NCI-H1436 (cell line): ENCODE data around the gene MATK.
"Not testable (repeated sequence)": the region's sequence is repeated elsewhere in the genome, so short reads cannot be mapped to it uniquely, and the experiment has no call there.

Experiments used
- DNase-seq: peaks from one replicate; lab custom pipeline; 2025; lab: John Stamatoyannopoulos, UW

Gene MATK

DNA sequence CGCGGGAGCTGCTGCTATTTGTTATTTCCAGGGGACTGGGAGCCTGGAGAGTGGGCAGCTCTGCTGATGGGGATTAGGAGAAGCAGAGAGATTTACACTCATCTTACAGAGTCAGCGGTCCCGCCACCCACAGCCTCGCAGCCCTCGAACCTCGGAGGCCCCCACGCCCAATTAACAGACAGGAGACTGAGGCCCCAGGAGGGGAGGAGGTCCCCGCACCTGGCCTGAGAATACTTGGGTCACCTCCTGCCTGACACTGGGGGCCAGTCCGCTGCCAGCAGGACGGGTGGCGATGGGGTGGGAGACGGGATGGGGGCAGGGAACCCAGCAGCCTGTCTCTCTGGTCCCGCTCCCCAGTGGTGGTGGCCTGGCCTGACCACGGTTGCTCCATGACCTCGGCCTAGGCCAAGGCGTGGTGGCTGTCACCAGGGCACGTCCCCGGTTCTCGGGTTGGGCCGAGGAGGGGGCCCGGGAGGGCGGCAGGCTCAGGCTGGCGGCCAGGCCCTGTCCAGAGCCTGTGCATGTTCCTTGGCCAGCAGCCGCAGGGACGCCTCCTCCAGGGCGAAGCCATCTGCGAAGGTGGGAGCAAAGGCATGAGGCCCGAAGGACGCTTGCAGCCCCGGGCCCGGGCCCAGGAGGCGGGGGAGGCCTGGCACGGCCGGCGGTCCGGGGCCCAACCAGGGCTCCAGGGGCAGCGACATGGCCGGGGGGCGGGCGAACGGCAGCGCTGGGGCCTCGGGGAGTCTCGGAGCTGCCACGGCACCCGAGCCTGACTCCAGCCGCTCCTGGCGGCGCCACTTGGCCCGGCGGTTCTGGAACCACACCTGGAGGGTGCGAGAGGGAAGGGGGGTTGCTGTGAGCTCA is 15.8 kb downstream of the MATK start:
- no peak for DNase-seq

DNA sequence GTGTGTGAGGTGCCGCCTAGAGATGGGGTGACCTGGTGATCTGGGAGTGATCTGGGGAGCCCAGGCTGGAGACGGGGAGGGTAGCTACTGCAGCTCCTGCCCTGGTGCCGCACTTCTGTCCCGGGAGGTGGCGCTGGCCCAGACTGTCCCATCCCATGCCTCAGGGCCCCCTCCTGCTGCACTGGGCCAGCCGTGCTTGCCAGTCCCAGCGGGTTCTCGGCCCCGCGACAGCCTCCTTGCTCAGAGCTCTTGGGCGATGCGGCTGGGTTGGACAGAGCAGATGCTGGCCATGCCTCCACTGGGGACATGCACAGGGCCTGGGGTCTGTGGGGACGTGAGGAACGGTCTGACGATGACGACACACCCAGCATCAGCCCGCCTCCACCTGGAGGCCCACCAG is 16.7 kb downstream of the MATK start:
- no peak for DNase-seq

DNA sequence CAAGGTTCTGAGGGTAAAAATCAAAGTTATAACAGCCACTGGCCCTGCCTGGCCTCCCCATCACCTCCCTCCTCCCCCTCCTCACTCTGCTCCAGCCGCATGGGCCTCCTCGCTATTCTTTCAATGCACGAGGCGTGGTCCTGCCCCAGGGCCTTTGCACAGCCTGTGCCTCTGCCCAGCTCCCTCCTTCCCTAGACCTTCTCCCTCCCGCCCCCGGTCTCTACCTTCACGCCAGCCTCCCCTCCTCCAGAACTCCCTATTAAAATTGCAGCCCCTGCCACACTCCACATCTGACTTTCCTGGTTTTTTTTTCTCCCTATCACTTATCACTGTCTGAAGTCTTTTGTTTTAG is 17.5 kb downstream of the MATK start:
- no peak for DNase-seq

DNA sequence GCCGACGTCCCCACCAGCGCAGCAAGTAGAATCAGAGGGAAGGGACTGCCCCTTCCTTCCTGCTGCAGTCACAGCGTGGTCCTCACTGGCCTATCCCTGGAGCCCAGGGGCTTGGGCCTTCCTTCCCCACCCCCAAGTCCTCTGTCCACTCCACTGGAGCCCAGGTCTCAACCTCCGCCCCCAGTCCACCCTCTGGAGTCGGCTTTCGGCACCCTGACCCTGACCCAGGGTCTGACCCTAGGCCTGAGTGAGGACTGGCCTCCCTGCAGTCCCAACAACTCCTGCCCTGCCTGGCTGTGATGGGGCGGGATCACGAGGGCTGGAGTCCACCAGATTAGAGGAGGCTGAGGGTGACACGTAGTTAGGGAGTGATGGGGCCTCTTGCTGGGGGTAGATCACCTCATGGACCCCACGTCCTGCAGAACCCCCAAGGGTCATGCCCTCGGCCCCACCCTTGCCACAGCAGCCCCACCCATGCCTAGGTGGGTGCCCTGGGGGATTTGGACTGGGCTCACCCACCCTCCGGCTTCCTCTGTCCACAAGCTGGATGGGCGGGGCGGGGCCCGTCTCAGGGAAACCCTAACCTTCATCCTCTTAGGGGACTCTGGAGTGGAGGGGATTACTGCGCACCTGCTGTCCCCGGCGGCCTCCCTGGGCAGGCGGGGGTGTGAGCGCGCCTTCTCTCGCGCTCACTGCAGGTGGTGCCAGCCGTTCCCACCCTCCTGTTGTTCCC is 18.0 kb downstream of the MATK start:
- no peak for DNase-seq

GRCh38 chr19:3767050-3767449 is 19.1 kb downstream of the MATK start:
- no peak for DNase-seq

GRCh38 chr19:3766520-3766919 is 19.7 kb downstream of the MATK start:
- DNase-seq, result no peak

DNA sequence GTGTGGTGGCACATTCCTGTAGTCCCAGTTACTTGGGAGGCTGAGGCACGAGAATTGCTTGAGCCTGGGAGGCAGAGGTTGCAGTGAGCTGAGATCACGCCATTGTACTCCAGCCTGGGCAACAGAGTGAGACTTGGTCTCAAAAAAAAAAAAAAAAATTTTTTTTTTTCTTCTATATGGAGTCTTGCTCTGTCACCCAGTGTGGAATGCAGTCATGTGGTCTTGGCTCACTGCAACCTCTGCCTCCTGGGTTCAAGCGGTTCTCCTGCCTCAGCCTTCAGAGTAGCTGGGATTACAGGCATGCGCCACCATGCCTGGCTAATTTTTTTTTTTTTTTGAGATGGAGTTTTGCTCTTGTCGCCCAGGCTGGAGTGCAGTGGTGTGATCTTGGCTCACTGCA is 20.4 kb downstream of the MATK start:
- DNase-seq, result not testable (repeated sequence)

GRCh38 chr19:3765121-3765520 is 21.1 kb downstream of the MATK start:
- no peak for DNase-seq

DNA sequence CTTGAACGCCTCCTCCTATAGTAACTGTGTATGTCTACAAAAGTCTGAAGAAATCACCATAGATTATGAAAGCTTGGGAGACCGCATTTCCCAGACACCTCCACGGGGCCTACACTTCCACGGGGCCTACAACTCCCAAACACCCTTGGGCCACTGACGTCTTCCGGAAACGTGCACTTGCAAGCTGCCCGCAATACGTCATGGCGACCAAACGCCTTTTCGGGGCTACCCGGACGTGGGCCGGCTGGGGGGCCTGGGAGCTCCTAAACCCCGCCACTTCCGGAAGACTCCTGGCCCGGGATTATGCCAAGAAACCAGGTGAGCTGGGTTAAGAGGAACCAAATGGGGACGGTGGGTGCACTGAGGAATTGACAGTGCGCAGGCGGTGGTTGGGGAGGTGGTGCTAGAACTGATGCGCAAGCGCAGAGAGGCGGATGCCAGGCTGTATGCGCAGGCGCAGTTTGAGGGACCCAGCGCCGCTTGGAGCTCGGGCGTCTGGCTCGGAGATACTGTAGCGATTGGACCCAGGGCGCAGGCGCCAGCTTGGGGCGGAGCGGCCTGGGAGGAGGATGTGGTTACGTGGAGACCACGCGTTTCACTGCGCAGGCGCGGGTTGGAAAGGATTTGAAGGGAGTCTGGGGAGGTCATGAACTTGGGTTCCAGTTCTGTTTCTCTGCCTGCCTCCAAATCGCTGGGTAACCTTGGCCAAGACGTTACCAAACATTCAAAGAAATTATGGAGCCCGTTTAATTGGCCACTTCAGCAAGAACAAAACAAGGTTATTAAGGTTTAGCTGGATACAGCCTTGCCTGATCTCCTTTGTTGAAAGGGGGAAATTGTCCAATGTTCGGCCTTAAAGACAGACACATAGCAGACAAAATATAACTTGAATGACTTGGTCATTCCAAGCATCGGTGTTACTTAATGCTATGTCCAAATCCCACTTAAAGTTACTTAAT is 23.4 kb downstream of the MATK start, which contains the start of gene MRPL54:
MRPL54 (plus strand) TSS at position 182 of the 959 bp plus-strand sequence; CDS start at position 201, 19 bp downstream.
- peak; percentile 97 for DNase-seq

- no peak for DNase-seq
These were observed 24.1 kb downstream of the MATK start for GRCh38 chr19:3762130-3762473.

- peak; percentile 91 for DNase-seq
These were observed 24.6 kb downstream of the MATK start, which contains the start of gene APBA3 for GRCh38 chr19:3761382-3762129. Gene APBA3, minus strand, starts transcription at chr19:3761692. Its CDS starts 1,428 bp downstream, at chr19:3760264.

DNA sequence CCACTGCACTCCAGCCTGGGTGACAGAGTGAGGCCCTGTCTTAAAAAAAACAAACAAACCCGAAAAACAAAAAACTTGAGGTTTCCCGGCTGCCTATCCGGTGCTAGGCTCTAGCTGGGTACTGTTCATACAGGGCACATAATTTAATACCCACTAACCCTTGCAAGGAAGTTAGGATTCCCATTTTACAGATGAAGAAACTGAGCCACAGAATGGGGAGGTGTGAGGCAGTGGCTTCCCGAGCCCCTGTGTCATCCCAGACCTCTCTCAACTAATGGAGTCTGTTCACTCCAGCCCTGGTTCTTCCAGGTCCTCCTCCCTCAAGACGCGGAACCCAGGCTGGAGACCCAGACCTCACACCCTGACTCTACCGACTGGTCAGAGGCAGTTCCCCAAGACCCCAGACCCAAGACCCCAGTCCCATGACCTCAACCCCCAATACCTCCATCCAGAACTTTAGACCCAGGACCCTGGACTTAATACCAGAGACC is 25.3 kb downstream of the MATK start:
- DNase-seq, result no peak

GRCh38 chr19:3759482-3760254 is 26.5 kb downstream of the MATK start:
- DNase-seq, result no peak

- DNase-seq, result not testable (repeated sequence)
These were observed 27.9 kb downstream of the MATK start for GRCh38 chr19:3758297-3758696.

DNA sequence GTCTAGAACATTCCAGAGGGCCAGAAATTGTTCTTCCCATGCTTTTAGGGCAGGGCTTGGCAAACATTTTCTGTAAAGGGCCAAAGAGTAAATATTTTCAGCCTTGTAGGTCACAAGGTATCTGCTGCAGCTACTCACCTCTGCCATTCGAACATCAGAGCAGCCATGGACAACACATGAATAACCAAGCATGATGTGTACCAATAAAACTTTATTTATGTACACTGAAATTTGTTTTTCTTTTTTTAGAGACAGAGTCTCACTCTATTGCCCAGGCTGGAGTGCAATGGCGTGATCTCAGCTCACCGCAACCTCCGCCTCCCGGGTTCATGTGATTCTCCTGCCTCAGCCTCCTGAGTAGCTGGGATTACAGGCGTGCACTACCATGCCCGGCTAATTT is 28.5 kb downstream of the MATK start:
- DNase-seq, result not testable (repeated sequence)

DNA sequence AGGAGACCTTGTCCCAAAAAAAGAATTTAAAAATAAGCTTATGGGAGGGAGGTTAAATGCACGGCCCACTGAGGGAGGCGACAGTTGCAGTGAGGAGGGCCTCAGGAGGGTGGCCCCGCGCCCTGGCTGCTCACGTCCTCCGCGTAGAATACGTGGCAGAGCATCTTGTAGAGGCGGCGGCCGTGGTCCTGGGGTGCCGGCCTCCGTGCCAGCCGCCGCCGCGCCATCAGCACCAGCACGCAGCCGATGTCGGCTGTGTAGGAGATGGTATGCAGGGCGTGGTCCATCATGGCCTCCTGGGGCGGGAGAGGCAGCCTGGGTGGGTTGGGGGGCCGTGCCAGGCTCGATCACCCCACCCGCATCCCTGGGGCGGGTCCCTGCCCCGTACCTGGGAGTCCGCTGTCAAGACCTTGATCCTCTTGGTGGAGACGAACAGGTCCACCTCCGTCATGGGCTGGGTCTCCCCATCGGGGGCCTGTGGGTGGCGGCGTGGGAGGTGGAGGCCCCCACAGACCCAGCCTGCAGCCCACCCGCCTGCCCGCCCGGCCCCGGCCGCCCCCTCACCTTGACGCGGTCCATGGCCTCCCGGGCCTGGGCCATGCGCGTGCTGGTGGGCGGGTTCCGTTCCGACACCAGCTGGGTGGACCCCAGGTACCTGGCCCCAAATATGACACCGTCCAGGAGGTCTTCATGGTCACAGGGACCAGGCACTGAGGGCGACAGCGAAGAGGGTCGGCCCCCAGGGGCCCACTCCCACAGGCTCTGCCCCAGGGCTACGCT is 32.4 kb downstream of the MATK start:
- DNase-seq, result no peak

- no peak for DNase-seq
These were observed 33.7 kb downstream of the MATK start for GRCh38 chr19:3752492-3752891.

DNA sequence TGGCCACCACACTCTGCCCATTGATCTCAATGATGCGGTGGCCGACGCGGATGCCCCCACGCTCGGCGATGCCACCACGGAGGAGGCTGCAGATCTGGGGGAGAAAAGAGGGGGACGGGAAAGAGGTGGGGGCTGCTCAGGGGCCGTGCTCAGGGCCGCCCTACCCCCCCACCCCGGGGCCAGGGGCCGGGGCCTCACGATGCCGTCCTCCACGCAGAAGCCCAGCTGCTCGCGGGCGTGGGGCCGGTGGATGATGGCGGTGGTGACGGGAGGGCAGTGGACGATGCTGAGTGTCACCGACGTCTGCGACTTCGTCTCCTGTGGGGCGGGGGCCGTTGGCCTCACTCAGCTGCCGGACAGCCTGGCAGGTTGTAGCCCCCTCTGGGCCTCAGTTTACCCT is 34.9 kb downstream of the MATK start:
- DNase-seq, result no peak

- no peak for DNase-seq
These were observed 36.0 kb downstream of the MATK start for GRCh38 chr19:3750211-3750610.

DNA sequence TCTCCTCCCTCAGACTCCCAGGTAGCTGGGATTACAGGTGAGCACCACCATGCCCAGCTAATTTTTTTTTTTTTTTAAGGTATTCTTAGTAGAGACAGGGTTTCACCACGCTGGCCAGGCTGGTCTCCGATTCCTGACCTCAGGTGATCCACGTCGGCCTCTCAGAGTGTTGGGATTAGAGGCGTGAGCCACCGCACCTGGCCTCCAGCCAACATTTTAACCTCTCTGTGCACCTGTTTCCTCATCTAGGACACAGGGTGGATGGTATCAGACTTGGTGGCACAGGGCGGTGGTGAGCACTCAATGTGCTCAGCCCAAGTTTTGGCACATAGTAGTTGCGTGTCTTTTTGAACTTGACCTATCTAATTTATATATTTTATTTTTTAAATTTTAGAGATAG is 37.2 kb downstream of the MATK start:
- no peak for DNase-seq
